SH-SY5Y (cell line): Measurements from ENCODE around the gene EFCAB8.

Experiments used
- GATA2 ChIP-seq: IDR thresholded peaks from 2 replicates; pipeline ENCODE4 v1.6.1; 2011; ENCODE audit warnings: mild to moderate bottlenecking, low read depth, low read length
- GATA3 ChIP-seq: IDR thresholded peaks from 2 replicates; pipeline ENCODE4 v1.6.1; 2011; ENCODE audit warnings: low read depth, mild to moderate bottlenecking, low read length, moderate library complexity

DNA sequence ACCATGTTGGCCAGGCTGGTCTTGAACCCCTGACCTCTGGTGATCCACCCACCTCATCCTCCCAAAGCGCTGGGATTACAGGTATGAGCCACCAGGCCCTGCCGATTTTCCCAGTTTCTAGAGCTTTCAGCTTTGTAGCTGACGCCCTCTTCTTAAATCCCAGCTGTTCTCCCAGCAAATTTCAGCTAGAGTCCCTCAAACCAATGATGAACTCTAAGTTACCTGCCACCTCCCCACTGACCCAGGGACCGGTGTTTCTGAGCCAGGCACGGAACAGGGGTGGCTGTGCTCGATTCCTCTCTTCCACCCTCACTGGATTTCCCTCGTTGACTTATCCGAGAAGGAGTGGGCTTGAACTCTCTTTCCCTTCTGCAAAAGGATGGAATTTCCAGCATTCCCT is 106.4 kb downstream of the EFCAB8 start:
- TF ChIP-seq GATA2, result no peak
- no peak for TF ChIP-seq GATA3
